Mesothelial cell of epicardium (in vitro differentiated cells): ENCODE results near the gene SEMA6A. TPM values are rescaled to one million over a fixed set of nuclear protein-coding genes. Genes with fewer than 3 reads are reported as not detected.

Source experiments
- DNase-seq, 2 experiments: peaks; one replicate each; pipeline ENCODE4 v3.0.0; 2021; ENCODE audit warnings: low spot score in 2 of 2; ENCODE audit not compliant: unreplicated experiment in 2 of 2
- H3K27ac Mint-ChIP-seq: 2 replicates; pipeline ENCODE4 v1.8.0; 2021; ENCODE audit warnings: mixed read lengths
- H3K27me3 Mint-ChIP-seq: 2 replicates; pipeline ENCODE4 v1.8.0; 2021; ENCODE audit warnings: low read depth, mixed read lengths
- H3K36me3 Mint-ChIP-seq: 2 replicates; pipeline ENCODE4 v1.8.0; 2021; ENCODE audit warnings: mixed read lengths
- H3K4me1 Mint-ChIP-seq: 2 replicates; pipeline ENCODE4 v1.8.0; 2021; ENCODE audit warnings: mixed read lengths
- H3K4me3 Mint-ChIP-seq: 2 replicates; pipeline ENCODE4 v1.8.0; 2021; ENCODE audit warnings: mild to moderate bottlenecking, moderate library complexity, mixed read lengths
- H3K9me3 Mint-ChIP-seq: 2 replicates; pipeline ENCODE4 v1.8.0; 2021; ENCODE audit warnings: mixed read lengths
- CTCF ChIP-seq: fragments of 200-600 bp; sonication (generic); IDR thresholded peaks from one replicate; pipeline ENCODE4 v1.5.0; 2021; ENCODE audit warnings: antibody characterized with exemption; ENCODE audit not compliant: unreplicated experiment
- total RNA-seq: library from RNA; stranded (reverse); gene quantifications from 3 replicates; pipeline ENCODE4 v1.2.1, GENCODE V29; 2021

Gene SEMA6A
- total RNA-seq, 1 donor from 2014 or later, result 129 TPM

DNA sequence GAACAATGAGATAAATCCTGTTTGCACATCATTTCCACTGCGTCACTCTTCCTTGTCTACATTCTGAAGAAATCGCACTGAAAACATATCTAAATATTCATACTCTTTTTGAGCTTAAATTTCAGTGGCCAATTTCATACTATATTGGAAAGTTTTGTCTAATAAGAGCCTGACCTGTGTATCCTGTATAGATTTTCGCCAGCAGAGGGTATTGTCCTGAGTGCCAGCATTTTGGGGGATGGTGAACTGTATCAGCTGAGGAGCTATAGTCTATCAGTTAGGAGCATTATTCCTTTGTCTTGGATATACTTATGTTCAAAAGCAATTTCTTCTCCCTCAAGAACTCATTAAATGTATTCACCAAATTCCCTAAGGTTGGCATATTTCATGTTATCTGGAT lies 102.3 kb downstream of the SEMA6A start:
- peak; percentile 12 for TF ChIP-seq CTCF
- peaks cover 79% of the 10 kb centered on the region for H3K36me3 Mint-ChIP-seq
- H3K4me3 Mint-ChIP-seq, result no peak overlapping the region
- H3K27me3 Mint-ChIP-seq, result no peaks in the 10 kb centered on the region
- peaks cover 23% of the 10 kb centered on the region for H3K9me3 Mint-ChIP-seq
- peak overlapping the region; percentile 43 for H3K27ac Mint-ChIP-seq
- no peaks in the 10 kb centered on the region for H3K4me1 Mint-ChIP-seq
- no peak for DNase-seq

DNA sequence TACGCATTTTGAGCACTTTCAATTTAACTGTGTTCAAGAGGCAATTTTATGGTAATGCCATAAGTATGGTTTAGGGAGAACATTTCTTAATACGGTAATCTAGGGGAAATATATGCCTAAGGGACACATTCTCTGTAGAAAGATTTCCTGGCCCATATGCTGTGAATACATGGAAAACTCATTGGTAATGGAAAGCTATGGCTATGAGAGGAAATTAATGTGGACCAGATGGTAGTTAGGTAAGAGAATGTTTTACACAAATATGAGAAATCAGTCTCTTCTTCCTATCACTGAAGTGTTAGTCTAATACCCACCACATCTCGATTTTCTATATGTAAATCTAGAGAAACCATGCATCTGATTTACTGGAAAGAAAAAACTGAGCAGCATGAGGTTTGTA lies 105.0 kb downstream of the SEMA6A start:
- H3K36me3 Mint-ChIP-seq, result peaks cover 79% of the 10 kb centered on the region
- peaks cover 15% of the 10 kb centered on the region for H3K9me3 Mint-ChIP-seq
- H3K27ac Mint-ChIP-seq, result no peak overlapping the region
- no peak for TF ChIP-seq CTCF
- no peaks in the 10 kb centered on the region for H3K27me3 Mint-ChIP-seq
- peaks cover 7% of the 10 kb centered on the region for H3K4me1 Mint-ChIP-seq
- no peak for DNase-seq
- H3K4me3 Mint-ChIP-seq, result no peak overlapping the region

DNA sequence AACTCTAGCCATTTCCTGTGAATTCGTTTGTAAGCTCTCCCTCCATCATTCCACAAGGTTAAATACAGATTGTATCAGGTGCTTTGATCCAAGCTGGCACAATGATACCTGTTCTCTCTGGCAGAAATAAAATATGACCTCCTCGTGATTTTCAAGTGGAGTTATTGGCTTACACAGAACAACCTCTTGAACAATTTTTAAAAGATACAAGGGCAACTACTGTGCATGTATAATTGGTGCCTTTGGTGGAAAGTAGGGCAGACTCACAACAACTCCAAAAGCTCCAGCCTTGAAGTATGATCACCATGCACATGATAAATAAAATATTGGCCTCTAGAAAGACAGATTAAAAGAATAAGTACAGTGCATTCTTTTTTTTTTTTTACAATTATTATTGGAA lies 106.0 kb downstream of the SEMA6A start:
- H3K9me3 Mint-ChIP-seq, result peaks cover 15% of the 10 kb centered on the region
- no peaks in the 10 kb centered on the region for H3K27me3 Mint-ChIP-seq
- TF ChIP-seq CTCF, result no peak
- H3K4me3 Mint-ChIP-seq, result no peak overlapping the region
- no peak overlapping the region for H3K27ac Mint-ChIP-seq
- peaks cover 17% of the 10 kb centered on the region for H3K4me1 Mint-ChIP-seq
- DNase-seq, result no peak
- H3K36me3 Mint-ChIP-seq, result peaks cover 77% of the 10 kb centered on the region

GRCh38 chr5:116467465-116467843 lies 107.2 kb downstream of the SEMA6A start:
- Mint-ChIP-seq H3K36me3 (peaks cover 71% of the 10 kb centered on the region), H3K9me3 (peaks cover 15% of the 10 kb centered on the region), H3K27me3 (no peaks in the 10 kb centered on the region), H3K4me3 (no peak overlapping the region), H3K4me1 (peaks cover 19% of the 10 kb centered on the region), H3K27ac (no peak overlapping the region)
- DNase-seq, result no peak
- no peak for TF ChIP-seq CTCF

GRCh38 chr5:116466727-116467464 lies 107.7 kb downstream of the SEMA6A start:
- Mint-ChIP-seq H3K27ac (peak overlapping the region; percentile 34), H3K4me1 (peaks cover 21% of the 10 kb centered on the region), H3K36me3 (peaks cover 65% of the 10 kb centered on the region), H3K9me3 (peaks cover 15% of the 10 kb centered on the region), H3K4me3 (no peak overlapping the region), H3K27me3 (no peaks in the 10 kb centered on the region)
- TF ChIP-seq CTCF, result no peak
- DNase-seq, result no peak
